Kasumi-1 (cell line): Measurements from ENCODE around the gene PCDHGB2.
A peak's percentile ranks its signal among the peaks of the same experiment; 100 is the strongest.
"Not testable (repeated sequence)": the region's sequence is repeated elsewhere in the genome, so short reads cannot be mapped to it uniquely, and the experiment has no call there.

Experiments
- DNase-seq, 2 experiments: peaks; one replicate each; lab custom pipeline; 2025; lab: John Stamatoyannopoulos, UW

PCDHGB2 gene

DNA sequence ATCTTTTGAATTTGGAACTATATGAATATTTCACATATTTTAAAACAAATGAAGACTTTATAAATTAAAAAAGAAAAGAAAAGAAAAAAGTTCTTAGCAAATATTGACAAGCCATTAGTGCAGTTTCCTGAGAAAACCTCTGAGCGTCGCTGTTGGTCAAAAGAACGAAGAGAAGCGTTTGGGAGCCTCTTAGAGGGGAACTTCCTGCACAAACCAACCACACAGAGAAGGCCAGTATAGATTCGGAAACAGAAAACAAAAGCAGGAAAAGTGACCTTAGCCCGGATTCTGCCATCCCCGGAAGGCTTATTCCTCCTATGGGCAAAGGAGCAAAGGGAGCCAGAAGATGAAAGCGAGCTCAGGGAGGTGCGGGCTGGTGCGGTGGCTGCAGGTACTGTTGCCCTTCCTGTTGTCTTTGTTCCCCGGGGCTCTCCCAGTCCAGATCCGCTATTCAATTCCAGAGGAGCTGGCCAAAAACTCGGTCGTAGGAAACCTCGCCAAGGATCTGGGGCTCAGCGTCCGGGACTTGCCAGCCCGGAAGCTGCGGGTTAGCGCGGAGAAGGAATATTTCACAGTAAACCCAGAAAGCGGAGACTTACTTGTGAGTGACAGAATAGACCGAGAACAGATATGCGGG, at the start of gene PCDHGB2:
PCDHGB2 (plus strand) TSS at position 205 of the 637 bp plus-strand sequence; CDS start at position 347, 142 bp downstream.
- no peak for DNase-seq

DNA sequence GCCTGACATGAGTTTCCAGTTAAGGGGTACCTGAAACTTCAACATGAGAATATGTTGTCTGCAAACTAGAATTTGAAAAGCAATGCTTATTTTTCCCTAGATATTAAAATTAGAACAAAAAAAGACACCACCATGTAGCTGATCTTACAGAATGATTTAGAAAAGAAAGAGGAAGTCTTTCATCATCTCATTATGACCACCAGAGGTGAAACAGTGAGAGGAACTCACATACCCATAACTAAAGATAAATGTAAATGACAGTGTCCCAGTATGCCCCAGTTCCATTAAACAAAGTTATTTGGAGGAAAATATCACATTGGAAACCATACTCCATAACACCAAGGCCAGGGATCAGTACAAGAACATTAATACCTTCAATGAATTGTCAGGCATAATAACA, 46.1 kb upstream of the PCDHGB2 start:
- DNase-seq = no peak

DNA sequence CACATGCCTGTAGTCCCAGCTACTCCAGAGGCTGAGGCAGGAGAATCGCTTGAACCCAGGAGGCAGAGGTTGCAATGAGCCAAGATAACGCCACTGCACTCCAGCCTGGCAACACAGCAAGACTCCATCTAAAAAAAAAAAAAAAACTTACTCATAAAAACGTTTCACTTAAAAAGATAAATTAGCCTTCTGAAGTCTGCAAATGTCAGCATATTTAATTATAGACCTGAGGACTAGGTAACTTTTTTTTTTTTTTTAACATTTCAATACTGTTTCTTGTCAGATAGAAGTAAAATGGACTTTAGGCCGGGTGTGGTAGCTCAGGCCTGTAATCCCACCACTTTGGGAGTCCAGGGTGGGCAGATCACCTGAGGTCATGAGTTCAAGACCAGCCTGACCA, 42.8 kb upstream of the PCDHGB2 start:
- DNase-seq = not testable (repeated sequence)

DNA sequence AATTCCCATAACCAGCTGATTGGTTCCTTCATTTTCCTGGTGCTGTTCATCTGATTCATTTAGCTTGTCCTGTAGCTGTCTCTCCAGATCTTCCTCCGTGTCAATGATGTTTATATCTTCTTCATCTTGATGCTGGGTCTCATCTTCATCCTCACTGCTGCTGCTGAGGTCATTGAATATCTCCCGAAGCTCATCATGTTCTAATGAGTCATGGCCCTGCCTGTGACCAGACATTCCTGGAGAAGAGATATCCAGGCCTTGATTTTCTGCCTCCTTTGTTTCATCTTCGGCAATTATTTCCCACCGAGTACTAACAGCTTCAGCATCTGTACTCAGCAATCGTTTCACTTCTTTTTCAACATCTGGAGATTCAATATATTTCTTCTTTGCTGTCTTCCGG, 40.6 kb upstream of the PCDHGB2 start:
- no peak for DNase-seq

DNA sequence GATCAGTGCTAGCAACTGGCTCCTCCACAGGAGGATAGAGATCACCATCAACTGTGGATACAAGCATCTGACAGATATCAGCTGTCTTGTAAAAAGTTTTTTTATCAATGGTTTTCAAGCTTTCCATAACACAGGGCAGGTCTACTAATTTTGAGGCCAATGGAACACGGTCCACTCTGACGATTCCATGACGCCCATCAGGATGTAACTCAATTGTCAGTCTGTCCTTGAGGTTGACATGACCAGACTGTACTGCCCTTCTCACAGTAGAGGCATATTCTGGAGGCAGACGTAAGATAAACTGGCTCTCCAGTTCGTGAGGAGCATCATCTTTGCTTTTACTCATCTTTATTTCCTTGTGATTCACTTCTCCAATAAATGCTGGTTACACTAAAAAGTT, 40.1 kb upstream of the PCDHGB2 start:
- no peak for DNase-seq

DNA sequence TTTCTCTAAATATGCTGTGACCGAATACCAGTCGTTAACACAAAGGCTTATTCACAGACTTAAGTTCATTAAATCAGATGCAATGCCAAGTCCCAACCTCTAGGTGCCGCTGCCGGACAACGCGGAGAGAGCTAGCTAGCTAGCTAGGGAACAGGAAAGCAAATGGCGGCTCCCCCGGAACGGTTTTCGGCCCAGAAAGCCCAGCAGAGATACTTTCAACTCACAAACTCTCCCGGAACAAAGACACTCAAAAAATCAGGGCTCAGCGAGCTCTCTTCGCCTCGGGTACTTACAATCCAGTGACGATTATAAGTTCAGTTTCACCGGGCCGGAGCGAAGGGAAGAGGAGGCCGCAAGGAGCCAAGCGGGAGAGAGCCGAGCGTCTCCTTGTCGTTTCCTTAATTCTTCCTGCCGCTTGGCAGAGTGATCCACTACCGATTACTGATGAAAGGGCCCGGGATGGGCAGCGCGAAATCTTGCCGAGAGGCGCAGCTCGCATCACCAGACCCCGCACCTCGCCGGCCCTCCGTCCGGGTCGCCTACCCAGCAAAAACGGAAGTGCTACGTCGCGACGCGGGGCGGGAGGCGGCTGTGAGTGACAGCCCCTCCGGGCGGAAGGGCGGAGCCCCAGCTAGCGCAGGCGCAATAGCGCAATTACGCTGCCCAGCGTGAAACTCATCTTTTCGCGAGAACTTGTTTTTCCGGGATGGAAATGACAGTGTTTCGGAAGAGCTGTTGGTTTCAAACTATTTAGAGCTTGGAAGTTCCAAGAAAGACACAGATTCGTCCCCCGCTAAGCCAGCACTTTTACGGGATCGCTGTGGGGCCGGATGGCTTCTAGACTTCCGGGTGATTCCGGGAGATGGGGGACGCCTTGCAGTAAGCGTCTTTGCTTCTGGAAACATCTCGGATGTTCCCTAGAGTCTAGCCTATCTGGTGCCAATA, 39.3 kb upstream of the PCDHGB2 start, which contains the start of gene TAF7:
TAF7 (minus strand) TSS at position 560 of the 945 bp plus-strand sequence. CDS start 740 bp downstream, outside the sequence.
- peak; percentile 83 for DNase-seq

DNA sequence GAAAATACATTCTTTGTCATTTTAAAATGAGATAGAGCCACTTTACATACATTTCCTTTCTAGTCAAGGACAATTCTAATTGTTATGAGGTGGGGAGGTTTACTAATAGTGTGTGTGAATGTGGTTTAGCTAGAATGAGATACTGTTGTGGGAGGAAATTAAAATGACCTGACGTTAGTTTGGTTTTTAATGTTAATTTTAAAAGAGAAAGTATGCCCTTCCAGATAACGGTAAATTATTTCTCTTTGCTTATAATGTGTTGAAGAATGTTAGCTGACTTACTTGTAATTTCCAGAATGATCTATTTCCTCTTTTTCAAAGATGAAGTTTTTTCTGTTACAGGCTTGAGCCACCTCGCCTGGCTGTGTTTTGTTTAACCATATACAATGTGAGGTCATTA, 37.5 kb upstream of the PCDHGB2 start:
- DNase-seq = no peak

DNA sequence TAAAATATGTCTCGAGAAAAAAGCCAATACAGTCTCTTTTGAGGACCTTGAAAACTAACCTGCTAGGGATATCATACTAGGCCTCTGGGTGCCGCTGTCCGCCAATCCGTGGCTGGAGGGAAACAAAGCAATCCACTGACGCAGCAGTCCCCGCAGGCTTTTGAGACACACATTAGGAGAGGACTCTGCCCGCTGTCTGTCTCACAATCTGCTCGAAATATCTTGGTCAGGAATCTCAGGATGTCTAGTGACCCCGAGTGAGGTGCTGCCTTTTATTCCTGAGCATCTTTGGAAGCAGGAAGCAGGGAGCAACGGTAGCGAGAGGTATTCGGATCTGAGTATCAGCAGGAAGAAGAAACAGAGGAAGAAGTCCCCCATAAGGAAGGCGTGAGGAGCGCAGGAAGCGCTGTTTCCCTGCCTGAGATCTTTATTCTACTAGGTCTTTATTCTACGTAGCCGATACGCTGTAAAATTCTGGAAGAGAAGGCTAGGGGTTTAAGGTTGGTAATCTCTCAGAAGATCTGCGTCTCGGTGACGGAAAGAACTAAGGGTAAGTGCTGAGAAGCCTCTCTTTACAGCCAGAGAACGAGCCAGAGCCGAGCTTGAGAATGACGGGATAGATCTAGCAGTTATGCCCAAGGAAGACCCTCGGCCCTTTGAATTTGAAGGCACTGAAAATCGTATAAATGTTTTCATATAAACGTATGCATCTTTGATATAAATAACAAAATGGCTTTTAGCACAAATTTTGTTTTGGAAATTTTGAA, 33.5 kb upstream of the PCDHGB2 start:
- DNase-seq = no peak

DNA sequence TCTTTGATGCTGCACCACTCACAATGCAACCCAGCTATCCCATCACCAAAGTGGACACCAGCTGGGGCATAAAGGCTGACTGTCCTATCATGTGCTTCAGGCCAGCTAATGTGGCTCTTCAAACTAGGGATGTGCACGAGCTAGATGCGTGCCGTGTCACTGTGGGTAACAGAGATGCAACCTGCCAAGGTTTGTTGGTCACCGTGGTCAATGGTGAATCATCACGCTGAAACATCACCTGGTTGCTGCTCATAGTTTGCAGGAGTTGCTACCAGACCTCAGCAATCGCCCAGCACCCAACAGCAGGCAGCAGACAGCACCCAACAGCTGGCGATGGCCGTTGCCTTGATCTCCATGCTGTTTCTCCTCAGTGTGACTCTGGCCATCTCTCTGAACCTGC, 31.6 kb upstream of the PCDHGB2 start:
- no peak for DNase-seq

DNA sequence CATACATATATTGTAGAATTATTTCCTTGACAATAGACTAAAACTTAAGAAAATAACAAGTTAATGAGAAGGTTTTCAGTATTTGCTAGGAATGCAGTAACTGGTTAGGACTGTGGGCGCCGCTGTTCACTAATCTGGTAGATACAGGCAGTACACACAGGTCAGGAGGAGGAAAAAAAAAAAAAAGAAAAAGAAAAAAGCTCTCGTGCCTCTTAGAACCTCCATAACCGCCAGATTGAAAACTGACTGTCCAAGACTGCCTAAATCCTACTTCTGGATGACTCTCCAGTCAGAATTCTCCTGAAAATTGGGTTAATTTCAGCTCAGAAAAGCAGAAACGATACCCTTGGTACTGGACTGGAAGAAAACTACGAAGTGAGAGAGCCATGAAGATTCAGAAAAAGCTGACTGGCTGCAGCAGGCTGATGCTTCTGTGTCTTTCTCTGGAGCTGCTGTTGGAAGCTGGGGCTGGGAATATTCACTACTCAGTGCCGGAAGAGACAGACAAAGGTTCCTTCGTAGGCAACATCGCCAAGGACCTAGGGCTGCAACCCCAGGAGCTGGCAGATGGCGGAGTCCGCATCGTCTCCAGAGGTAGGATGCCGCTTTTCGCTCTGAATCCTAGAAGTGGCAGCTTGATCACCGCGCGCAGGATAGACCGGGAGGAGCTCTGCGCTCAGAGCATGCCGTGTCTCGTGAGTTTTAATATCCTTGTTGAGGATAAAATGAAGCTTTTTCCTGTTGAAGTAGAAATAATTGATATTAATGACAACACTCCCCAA, 29.3 kb upstream of the PCDHGB2 start, which contains the start of gene PCDHGA1:
PCDHGA1 (plus strand) TSS at position 216 of the 782 bp plus-strand sequence.
- no peak for DNase-seq

DNA sequence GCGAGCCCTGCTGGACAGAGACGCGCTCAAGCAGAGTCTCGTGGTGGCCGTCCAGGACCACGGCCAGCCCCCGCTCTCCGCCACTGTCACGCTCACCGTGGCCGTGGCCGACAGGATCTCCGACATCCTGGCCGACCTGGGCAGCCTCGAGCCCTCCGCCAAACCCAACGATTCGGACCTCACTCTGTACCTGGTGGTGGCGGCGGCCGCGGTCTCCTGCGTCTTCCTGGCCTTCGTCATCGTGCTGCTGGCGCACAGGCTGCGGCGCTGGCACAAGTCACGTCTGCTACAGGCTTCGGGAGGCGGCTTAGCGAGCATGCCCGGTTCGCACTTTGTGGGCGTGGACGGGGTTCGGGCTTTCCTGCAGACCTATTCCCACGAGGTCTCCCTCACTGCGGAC, 27.2 kb upstream of the PCDHGB2 start:
- DNase-seq = not testable (repeated sequence)

DNA sequence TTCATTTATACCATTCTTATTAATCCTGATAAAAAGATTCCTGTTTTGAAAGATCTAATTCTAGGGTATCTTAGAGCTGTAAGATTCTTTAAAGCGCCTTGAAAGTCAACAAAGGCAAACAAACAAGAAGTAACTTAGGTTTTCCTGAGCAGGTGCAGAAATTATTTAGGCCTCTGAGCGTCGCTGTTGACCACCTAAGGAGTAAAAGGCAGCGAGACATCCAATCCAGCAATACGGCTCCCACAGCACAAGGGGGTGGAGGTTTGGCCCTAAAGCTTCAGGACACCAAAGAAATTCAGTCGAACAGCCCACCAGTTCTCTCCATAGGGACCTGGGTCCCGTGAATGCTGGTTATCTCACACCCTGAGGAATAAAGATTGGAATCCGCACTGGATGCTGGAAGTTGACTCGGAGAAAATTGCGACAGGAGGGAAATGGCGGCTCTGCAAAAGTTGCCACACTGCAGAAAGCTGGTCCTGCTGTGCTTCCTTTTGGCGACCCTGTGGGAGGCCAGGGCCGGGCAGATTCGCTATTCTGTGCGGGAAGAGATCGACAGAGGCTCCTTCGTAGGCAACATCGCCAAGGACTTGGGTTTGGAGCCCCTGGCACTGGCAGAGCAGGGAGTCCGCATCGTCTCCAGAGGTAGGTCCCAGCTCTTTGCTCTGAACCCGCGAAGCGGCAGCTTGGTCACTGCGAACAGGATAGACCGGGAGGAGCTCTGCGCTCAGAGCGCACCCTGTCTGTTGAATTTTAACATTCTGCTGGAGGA, 21.1 kb upstream of the PCDHGB2 start, which contains the start of gene PCDHGA2:
PCDHGA2 (plus strand) TSS at position 223 of the 769 bp plus-strand sequence.
- no peak for DNase-seq

DNA sequence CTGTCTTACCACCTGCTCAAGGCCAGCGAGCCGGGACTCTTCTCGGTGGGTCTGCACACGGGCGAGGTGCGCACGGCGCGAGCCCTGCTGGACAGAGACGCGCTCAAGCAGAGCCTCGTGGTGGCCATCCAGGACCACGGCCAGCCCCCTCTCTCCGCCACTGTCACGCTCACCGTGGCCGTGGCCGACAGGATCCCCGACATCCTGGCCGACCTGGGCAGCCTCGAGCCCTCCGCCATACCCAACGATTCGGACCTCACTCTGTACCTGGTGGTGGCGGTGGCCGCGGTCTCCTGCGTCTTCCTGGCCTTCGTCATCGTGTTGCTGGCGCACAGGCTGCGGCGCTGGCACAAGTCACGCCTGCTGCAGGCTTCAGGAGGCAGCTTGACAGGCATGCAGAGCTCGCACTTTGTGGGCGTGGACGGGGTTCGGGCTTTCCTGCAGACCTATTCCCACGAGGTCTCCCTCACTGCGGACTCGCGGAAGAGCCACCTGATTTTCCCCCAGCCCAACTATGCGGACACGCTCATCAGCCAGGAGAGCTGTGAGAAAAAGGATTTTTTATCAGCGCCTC, 18.9 kb upstream of the PCDHGB2 start:
- DNase-seq = not testable (repeated sequence)

DNA sequence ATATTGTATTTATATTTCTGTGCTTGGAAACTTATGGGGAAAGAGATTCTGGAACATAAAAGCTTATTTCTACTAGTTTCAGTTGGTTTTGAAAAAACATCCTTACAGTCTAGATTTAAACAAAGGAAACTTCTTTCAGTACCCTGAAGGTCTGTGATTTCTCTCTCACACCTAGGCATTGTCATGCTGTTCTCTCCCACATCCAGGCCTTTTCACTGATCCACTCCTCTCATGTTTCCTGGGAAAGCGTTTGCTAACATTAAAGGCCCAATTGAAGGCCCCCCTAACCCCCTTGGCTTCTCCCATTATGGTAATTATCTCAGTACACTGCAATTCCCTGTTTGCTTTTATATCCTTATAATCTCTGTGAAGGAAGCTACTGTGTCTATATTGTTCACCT, 17.0 kb upstream of the PCDHGB2 start:
- DNase-seq = no peak

DNA sequence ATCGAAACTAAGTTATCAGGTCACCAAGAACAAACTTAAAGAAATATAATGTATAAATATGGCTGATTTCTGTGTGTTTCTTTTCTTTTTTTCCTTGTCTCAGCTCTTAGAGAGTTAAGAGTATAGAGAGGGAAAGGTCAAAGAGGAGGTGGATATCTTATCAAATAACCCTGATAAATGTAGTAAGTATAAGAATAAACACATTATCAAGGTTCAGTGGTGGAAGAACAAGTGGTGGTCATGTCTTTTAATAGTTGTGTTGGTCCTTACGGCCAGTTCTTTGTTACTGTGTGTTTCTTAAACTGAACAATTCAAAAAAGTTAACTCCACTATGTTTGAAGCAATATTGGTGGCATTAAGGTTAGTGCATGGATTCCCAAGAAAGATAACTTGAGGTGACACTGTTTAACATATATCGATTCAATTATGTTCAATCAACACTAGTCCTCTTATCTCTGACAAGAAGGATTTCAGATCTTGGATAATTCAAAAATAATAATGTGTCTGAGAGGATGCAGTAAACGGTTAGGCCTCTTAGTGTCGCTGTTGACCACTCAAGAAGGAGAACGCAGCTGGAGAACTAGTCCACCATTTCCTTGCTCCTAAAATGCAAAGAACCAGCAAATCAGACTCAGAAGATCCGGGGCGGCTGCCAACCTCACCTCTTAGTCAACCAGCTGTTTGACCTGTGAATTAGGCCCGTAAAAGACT, 16.4 kb upstream of the PCDHGB2 start, which contains the start of gene PCDHGA3:
PCDHGA3 (plus strand) TSS at position 588 of the 711 bp plus-strand sequence. CDS start 205 bp downstream, outside the sequence.
- DNase-seq = no peak

DNA sequence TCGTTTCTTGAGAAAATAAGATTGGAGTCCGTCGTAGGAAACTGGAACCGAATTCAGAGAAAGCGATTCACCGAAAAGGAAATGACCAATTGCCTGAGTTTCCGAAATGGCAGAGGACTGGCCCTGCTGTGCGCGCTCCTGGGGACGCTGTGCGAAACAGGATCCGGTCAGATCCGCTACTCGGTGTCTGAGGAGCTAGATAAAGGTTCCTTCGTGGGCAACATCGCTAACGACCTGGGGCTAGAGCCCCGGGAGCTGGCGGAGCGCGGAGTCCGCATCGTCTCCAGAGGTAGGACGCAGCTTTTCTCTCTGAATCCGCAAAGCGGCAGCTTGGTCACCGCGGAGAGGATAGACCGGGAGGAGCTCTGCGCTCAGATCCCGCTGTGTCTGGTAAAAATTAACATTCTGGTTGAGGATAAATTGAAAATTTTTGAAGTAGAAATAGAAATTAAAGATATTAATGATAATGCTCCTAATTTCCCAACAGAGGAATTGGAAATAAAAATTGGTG, 15.8 kb upstream of the PCDHGB2 start:
- DNase-seq = no peak

DNA sequence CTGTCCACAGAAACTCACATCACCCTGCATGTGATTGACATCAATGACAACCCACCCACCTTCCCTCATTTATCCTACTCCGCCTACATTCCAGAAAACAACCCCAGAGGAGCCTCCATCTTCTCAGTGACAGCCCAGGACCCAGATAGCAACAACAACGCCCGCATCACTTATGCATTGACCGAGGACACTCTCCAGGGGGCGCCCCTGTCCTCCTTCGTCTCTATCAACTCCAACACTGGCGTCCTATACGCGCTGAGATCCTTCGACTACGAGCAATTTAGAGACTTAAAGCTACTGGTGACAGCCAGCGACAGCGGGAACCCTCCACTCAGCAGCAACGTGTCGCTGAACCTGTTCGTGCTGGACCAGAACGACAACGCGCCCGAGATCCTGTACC, 14.5 kb upstream of the PCDHGB2 start:
- no peak for DNase-seq

DNA sequence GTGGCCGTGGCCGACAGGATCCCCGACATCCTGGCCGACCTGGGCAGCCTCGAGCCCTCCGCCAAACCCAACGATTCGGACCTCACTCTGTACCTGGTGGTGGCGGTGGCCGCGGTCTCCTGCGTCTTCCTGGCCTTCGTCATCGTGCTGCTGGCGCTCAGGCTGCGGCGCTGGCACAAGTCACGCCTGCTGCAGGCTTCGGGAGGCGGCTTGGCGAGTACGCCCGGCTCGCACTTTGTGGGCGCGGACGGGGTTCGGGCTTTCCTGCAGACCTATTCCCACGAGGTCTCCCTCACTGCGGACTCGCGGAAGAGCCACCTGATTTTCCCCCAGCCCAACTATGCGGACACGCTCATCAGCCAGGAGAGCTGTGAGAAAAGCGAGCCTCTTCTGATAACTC, 13.8 kb upstream of the PCDHGB2 start:
- not testable (repeated sequence) for DNase-seq
